Esophagus squamous epithelium (tissue), 5 donors: Measurements from ENCODE around the gene ABHD11. TPM values are rescaled to one million over a fixed set of nuclear protein-coding genes. Genes with fewer than 3 reads are reported as not detected.
"Not testable (repeated sequence)": the region's sequence is repeated elsewhere in the genome, so short reads cannot be mapped to it uniquely, and the experiment has no call there.

Experiments
- DNase-seq: peaks from one replicate; lab custom pipeline; 2025; lab: John Stamatoyannopoulos, UW
- H3K27ac ChIP-seq, 4 donors: fragments of 200-600 bp; sonication (generic); one replicate each; pipeline ENCODE4 v1.5.1; 2016 to 2019; ENCODE audit warnings: mild to moderate bottlenecking in 1 of 4
- H3K27me3 ChIP-seq, 4 donors: fragments of 200-600 bp; sonication (generic); 1 replicate in 3 of 4; 2 replicates in 1 of 4; pipeline versions ENCODE4 v1.5.1 to v1.6.0; 2017 to 2021; ENCODE audit warnings: antibody characterized with exemption in 1 of 4
- H3K36me3 ChIP-seq, 3 donors: fragments of 200-600 bp; sonication (generic); one replicate each; pipeline ENCODE4 v1.5.1; 2016 to 2019
- H3K4me1 ChIP-seq, 3 donors: fragments of 200-600 bp; sonication (generic); one replicate each; pipeline ENCODE4 v1.5.1; 2017 to 2019
- H3K4me3 ChIP-seq, 4 donors: fragments of 200-600 bp; sonication (generic); 1 replicate in 3 of 4; 2 replicates in 1 of 4; pipeline ENCODE4 v1.5.1; 2016 to 2019; ENCODE audit warnings: mild to moderate bottlenecking in 2 of 4, moderate library complexity in 1 of 4
- H3K9me3 ChIP-seq, 3 donors: fragments of 200-600 bp; sonication (generic); one replicate each; pipeline ENCODE4 v1.5.1; 2016 to 2019
- POLR2A ChIP-seq, 4 donors: fragments of 450-650 bp; IDR thresholded peaks; one replicate each; pipeline ENCODE4 v1.6.1; 2017; ENCODE audit warnings: antibody characterized with exemption in 4 of 4, mild to moderate bottlenecking in 4 of 4, moderate library complexity in 3 of 4
- WGBS, 2 donors: methylation state at CpG; one replicate each; pipeline ENCODE4 v1.1.5; 2018; 5-methylcytosine and 5-hydroxymethylcytosine counted together
- intact Hi-C: fragments of 100-400 bp; cut with DNase I; formaldehyde crosslinking; loops from one replicate; pipeline ENCODE4 v1.15.0; 2022
- total RNA-seq, 4 donors: library from RNA; depleted of rRNA; stranded (reverse); fragments of >200 nt; gene quantifications; one replicate each; pipeline ENCODE4 v1.1.0, GENCODE V29; 2016
- TF ChIP-seq, protein P1 (sequence below), 6 experiments: fragments of 450-650 bp in 4 of 6; fragments of 200-600 bp in 2 of 6; sonication (generic) in 2 of 6; IDR thresholded peaks; one replicate each; pipeline ENCODE4 v1.5.1; 2016 to 2019; ENCODE audit warnings: antibody characterized with exemption in 6 of 6, mild to moderate bottlenecking in 4 of 6, moderate library complexity in 4 of 6
- donor health status: DM: yes; HTN: yes; CAD: no.

Gene ABHD11
- total RNA-seq, 4 donors from 2014 or later = 8.3 to 22.6 (median 19.3) TPM

DNA sequence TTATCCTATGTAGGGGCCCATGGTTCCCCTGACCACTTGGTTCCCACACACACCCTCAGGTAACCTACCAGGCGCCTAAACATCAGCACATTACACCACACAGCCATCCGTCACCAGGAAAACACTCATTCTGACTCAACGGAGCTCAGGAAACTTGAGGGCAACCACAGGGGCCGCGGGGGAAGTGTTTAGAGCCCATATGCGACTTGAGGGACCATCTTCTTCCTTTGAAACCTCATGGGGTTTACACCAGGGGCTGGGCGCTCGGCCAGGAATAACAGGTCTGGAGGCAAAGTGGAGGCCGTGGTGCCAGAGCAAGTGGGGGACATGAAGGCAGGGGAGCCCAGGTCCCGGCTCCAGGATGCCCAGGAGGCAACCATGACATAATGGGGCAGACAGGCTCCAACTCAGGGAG lies 20.6 kb downstream of the ABHD11 start:
- H3K36me3 ChIP-seq = no peaks in the 10 kb centered on the region
- intact Hi-C loops = no loop called here
- peaks cover 0 to 17% (median 0%) of the 10 kb centered on the region in 4 donors for H3K27me3 ChIP-seq
- H3K4me1 ChIP-seq = peaks cover 26 to 62% (median 45%) of the 10 kb centered on the region in 3 donors
- 26 to 50% methylated on average over 1 to 9 of the region's 10 CpGs for WGBS, 2 donors
- H3K9me3 ChIP-seq = no peaks in the 10 kb centered on the region
- no peak for DNase-seq
- H3K27ac ChIP-seq = peak overlapping the region in 2 of 4 donors; percentile 5 to 49
- no peak for TF ChIP-seq POLR2A (IDR thresholded peaks at IDR 0.05)
- TF ChIP-seq, protein P1, sequence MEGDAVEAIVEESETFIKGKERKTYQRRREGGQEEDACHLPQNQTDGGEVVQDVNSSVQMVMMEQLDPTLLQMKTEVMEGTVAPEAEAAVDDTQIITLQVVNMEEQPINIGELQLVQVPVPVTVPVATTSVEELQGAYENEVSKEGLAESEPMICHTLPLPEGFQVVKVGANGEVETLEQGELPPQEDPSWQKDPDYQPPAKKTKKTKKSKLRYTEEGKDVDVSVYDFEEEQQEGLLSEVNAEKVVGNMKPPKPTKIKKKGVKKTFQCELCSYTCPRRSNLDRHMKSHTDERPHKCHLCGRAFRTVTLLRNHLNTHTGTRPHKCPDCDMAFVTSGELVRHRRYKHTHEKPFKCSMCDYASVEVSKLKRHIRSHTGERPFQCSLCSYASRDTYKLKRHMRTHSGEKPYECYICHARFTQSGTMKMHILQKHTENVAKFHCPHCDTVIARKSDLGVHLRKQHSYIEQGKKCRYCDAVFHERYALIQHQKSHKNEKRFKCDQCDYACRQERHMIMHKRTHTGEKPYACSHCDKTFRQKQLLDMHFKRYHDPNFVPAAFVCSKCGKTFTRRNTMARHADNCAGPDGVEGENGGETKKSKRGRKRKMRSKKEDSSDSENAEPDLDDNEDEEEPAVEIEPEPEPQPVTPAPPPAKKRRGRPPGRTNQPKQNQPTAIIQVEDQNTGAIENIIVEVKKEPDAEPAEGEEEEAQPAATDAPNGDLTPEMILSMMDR (IDR thresholded peaks at IDR 0.05) = no peak
- H3K4me3 ChIP-seq = peak overlapping the region in 2 of 4 donors; percentile 76 to 92

DNA sequence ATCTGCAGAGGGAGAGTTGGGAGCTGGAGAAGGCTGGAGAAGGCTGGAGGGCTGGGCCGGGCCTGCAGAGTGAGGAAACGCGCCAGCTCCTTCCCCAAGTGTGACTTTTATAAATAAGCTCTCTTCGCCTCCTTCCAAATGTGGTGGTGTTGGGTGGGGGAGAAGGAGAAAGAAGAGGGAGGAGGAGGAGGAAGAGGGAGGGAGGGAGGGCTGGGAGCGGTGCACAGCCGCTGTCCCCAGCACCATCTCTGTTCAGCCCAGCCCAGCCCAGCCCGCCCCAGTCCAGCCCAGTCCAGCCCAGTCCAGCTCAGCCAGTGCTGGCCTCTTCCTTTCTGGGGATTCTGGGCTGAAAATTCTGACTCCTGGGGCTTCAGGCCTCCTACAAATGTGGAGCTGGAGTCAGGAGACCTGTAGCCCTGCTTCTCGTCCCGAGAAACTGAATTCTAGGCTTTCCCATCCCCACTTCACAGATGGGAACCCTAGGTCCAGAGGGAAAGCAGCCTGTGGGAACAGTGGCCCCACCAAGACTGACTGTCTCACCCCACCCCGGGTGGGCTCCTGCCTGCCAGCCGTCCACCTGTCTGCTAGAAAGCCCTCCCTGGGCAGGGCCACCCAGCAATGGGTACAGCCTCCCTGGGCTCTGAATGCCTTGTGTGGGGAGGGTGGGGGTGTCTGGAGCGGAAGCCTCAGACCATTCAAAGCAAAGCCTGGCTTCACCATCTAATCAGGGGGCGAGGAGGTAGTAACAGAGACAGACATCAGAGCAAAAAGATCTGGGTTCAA lies 21.4 kb downstream of the ABHD11 start:
- H3K9me3 ChIP-seq = no peaks in the 10 kb centered on the region
- WGBS, 2 donors = 62 to 81% methylated on average over 7 to 9 of the region's 13 CpGs
- DNase-seq = no peak
- H3K4me1 ChIP-seq = peaks cover 26 to 61% (median 45%) of the 10 kb centered on the region in 3 donors
- intact Hi-C loops = no loop called here
- no peak for TF ChIP-seq POLR2A (IDR thresholded peaks at IDR 0.05)
- TF ChIP-seq, protein P1 (IDR thresholded peaks at IDR 0.05) = no peak
- H3K27me3 ChIP-seq = peaks cover 0 to 17% (median 0%) of the 10 kb centered on the region in 4 donors
- H3K27ac ChIP-seq = peak overlapping the region in 2 of 4 donors; percentile 14 to 49
- H3K36me3 ChIP-seq = no peaks in the 10 kb centered on the region
- no peak overlapping the region for H3K4me3 ChIP-seq

DNA sequence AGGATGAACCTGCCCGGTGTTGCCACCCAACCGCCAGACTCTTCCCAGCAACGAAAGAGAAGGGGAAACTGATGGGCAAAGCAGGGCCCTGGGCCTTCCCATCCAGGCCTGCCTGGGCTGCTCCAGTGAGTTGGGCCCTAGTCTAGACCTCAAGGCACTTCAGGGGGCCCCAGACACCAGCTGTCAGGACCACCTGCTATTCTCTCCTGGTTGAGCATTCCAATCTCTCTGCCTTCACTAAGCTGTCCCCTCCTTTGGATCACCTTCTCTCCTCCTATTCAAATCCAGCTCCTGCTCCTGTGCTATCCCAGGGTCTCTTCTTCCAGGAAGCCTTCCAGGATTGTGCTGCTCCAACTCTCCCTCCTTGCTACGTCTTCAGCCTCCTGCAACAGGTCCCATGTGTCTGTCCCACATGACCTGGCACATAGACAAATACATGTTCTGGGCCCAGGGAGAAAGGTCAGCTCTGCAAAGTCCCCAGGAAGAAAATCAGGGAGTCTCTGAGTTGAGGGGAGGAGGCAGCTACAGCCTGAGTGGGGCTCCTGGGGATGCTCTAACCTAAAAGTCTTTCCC lies 22.2 kb downstream of the ABHD11 start:
- DNase-seq = no peak
- 39 to 53% methylated on average over 4 of the region's 4 CpGs for whole genome bisulfite sequencing, 2 donors
- Histone ChIP-seq H3K4me1 (peaks cover 26 to 52% (median 42%) of the 10 kb centered on the region in 3 donors), H3K27ac (peak overlapping the region in 2 of 4 donors; percentile 14 to 39), H3K36me3 (no peaks in the 10 kb centered on the region), H3K9me3 (no peaks in the 10 kb centered on the region), H3K4me3 (no peak overlapping the region), H3K27me3 (peaks cover 0 to 17% (median 0%) of the 10 kb centered on the region in 4 donors)
- intact Hi-C loops = no loop called here
- TF ChIP-seq, protein P1 (IDR thresholded peaks at IDR 0.05) = no peak
- no peak for TF ChIP-seq POLR2A (IDR thresholded peaks at IDR 0.05)

DNA sequence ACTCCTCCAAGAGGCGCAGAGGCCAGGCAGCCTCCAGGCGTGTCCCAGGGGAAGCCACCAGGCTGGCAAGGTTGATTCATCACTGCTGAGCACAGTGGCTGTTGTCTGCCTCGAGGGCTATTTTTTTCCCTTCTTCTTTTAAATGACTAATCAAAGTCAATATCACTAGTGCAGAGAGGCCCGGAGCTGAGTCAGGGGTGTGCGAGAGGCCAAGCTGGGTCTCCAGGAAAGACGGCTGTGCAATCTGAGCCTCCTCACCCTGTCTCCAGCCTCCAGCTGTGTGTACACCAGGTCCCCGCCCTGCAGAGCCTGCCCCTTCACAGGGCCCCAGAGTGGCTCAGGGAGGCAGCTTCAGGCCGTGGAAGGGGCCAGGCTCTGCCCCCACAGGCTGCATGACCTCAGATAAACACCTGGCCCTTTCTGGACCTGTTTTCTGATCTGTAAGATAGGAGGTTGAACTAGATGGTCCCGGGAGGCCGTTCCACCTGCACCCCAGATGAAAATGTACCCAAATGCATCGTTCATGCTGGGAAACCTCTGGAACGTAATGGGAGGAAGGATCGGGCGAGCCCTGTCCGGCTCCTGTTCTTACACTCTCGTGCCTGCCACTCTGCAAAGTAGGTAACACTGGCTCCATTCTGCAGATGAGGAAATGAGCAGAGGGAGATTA lies 22.8 kb downstream of the ABHD11 start:
- Histone ChIP-seq H3K9me3 (no peaks in the 10 kb centered on the region), H3K27ac (peak overlapping the region in 1 of 4 donors; percentile 39), H3K4me3 (no peak overlapping the region), H3K27me3 (peaks cover 0 to 17% (median 0%) of the 10 kb centered on the region in 4 donors), H3K36me3 (no peaks in the 10 kb centered on the region), H3K4me1 (peaks cover 26 to 49% (median 42%) of the 10 kb centered on the region in 3 donors)
- 37 to 62% methylated on average over 8 to 15 of the region's 16 CpGs for WGBS, 2 donors
- intact Hi-C loops = no loop called here
- DNase-seq = no peak
- no peak for TF ChIP-seq POLR2A (IDR thresholded peaks at IDR 0.05)
- TF ChIP-seq, protein P1 (IDR thresholded peaks at IDR 0.05) = no peak

DNA sequence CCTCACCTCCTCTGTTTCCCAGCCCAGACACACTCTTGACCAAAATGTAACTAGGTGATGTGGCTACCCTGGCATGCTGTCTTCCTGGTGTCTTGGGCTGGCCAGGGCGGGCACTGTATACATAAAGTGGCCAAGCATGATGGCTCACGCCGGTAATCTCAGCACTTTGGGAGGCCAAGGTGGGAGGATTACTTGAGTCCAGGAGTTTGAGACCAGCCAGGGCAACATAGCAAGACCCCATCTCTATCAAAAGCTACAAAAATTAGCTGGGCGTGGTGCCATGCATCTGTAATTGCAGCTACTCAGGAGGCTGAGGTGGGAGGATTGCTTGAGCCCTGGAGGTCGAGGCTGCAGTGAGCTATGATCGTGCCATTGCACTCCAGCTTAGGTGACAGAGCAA lies 25.3 kb downstream of the ABHD11 start:
- H3K4me3 ChIP-seq, H3K27ac ChIP-seq, H3K9me3 ChIP-seq, H3K27me3 ChIP-seq, intact Hi-C loops, DNase-seq, H3K36me3 ChIP-seq: not testable (repeated sequence)
- WGBS, 2 donors = 68 to 100% methylated on average over 1 to 2 of the region's 6 CpGs
- H3K4me1 ChIP-seq = peaks cover 9 to 32% (median 30%) of the 10 kb centered on the region in 3 donors
